OCI-LY1 (cell line): ENCODE data around the gene MOCS1.

Source experiments
- H2AFZ ChIP-seq: fragments of 200-600 bp; sonication (generic), shearing (Covaris generic); 2 replicates; pipeline ENCODE4 v1.6.0; 2014; ENCODE audit warnings: antibody characterized with exemption, mild to moderate bottlenecking, low read length
- H3F3A ChIP-seq: fragments of 200-600 bp; sonication (generic), shearing (Covaris generic); 2 replicates; pipeline ENCODE4 v1.6.0; 2014; ENCODE audit warnings: mild to moderate bottlenecking, antibody characterized with exemption, low read length, moderate library complexity; ENCODE audit not compliant: insufficient read depth
- H3K27ac ChIP-seq: fragments of 200-600 bp; sonication (generic); 2 replicates; pipeline ENCODE4 v1.5.1; 2014; ENCODE audit warnings: low read length, mixed run types, mild to moderate bottlenecking, low read depth; ENCODE audit not compliant: poor library complexity, severe bottlenecking
- H3K27me3 ChIP-seq: fragments of 200-600 bp; sonication (generic); 2 replicates; pipeline ENCODE4 v1.6.0; 2014; ENCODE audit warnings: antibody characterized with exemption, mild to moderate bottlenecking, low read length, moderate library complexity; ENCODE audit not compliant: insufficient read depth
- H3K36me3 ChIP-seq: fragments of 200-600 bp; sonication (generic); 2 replicates; pipeline ENCODE4 v1.6.1; 2014; ENCODE audit warnings: mild to moderate bottlenecking, antibody characterized with exemption, low read length, moderate library complexity, mixed read lengths; ENCODE audit not compliant: insufficient read depth
- H3K4me1 ChIP-seq: fragments of 200-600 bp; sonication (generic); 2 replicates; pipeline ENCODE4 v1.5.1; 2014; ENCODE audit warnings: mild to moderate bottlenecking, low read length, moderate library complexity; ENCODE audit not compliant: insufficient read depth, severe bottlenecking
- H3K4me2 ChIP-seq: fragments of 200-600 bp; sonication (generic), shearing (Covaris generic); 2 replicates; pipeline ENCODE4 v1.6.1; 2014; ENCODE audit warnings: low read length
- H3K4me3 ChIP-seq: fragments of 200-600 bp; sonication (generic); 2 replicates; pipeline ENCODE4 v1.5.1; 2014; ENCODE audit warnings: low read length, low read depth, mild to moderate bottlenecking, mixed read lengths; ENCODE audit not compliant: poor library complexity, severe bottlenecking
- H3K79me2 ChIP-seq: fragments of 200-600 bp; shearing (Covaris generic); 2 replicates; pipeline ENCODE4 v1.6.1; 2016; ENCODE audit warnings: mixed run types, low read length, mixed read lengths; ENCODE audit not compliant: insufficient read depth
- H3K9ac ChIP-seq: fragments of 200-600 bp; sonication (generic), shearing (Covaris generic); 2 replicates; pipeline ENCODE4 v1.6.1; 2014; ENCODE audit warnings: mild to moderate bottlenecking, low read length, mixed read lengths
- H3K9me2 ChIP-seq: fragments of 200-600 bp; sonication (generic), shearing (Covaris generic); 2 replicates; pipeline ENCODE4 v1.6.1; 2014; ENCODE audit warnings: low read depth, mild to moderate bottlenecking, low read length, mixed read lengths
- H3K9me3 ChIP-seq: fragments of 200-600 bp; shearing (Covaris generic); 2 replicates; pipeline ENCODE4 v1.6.1; 2014; ENCODE audit warnings: low read length, mixed read lengths
- H4K20me1 ChIP-seq: fragments of 200-600 bp; sonication (generic), shearing (Covaris generic); 2 replicates; pipeline ENCODE4 v1.6.0; 2016; ENCODE audit warnings: mild to moderate bottlenecking, low read length; ENCODE audit not compliant: insufficient read depth
- CTCF ChIP-seq: fragments of 200-600 bp; sonication (generic), shearing (Covaris generic); IDR thresholded peaks from 2 replicates; pipeline ENCODE4 v1.5.1; 2017; ENCODE audit warnings: mild to moderate bottlenecking, antibody characterized with exemption, low read length, moderate library complexity, mixed read lengths
- EZH2 ChIP-seq: fragments of 200-600 bp; sonication (generic), shearing (Covaris generic); IDR thresholded peaks from 2 replicates; pipeline ENCODE4 v1.8.0; 2017; ENCODE audit warnings: borderline replicate concordance, mixed run types, mild to moderate bottlenecking, antibody characterized with exemption, low read length, moderate library complexity, mixed read lengths

MOCS1 gene

DNA sequence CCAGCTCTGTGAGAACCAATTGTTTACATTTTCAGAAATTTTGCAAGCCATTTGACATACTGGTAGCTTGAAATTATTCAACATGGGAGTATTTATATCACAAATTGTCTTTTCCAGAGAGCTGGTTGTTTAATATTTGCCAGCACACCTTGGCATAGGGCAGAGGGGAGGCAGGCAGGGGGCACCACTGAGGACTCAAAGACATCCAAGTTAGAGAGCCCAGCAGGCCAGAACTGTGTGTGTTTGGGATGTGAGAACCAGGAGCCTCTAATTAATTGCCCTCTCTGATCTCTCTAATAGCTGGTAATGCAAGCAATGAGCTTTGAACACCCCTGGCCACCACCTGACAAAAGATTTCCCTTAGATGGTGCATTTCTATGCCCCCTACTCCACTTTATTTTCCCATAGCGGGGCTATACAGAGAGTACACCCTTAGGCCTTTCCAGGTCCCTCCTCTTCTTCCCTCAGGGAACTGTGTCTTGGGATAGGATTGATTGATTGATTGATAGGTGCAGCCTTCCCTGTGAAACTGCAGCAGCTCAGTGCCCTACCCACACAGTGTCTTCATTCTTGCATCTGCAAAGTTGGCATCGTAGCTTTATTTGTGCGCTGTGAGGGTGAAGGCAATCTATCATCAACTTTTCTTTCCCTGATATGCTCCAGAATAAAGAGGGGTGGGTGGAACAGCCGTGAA is 29.2 kb downstream of the MOCS1 start:
- H3K36me3 ChIP-seq = no peaks in the 10 kb centered on the region
- H4K20me1 ChIP-seq = no peaks in the 10 kb centered on the region
- H3K27ac ChIP-seq = no peak overlapping the region
- H2AFZ ChIP-seq = no peak overlapping the region
- H3K4me1 ChIP-seq = no peaks in the 10 kb centered on the region
- no peaks in the 10 kb centered on the region for H3K9me2 ChIP-seq
- TF ChIP-seq CTCF (no peak), EZH2 (no peak)
- H3K79me2 ChIP-seq = no peaks in the 10 kb centered on the region
- H3F3A ChIP-seq = no peaks in the 10 kb centered on the region
- no peaks in the 10 kb centered on the region for H3K27me3 ChIP-seq
- no peaks in the 10 kb centered on the region for H3K9me3 ChIP-seq
- no peak overlapping the region for H3K9ac ChIP-seq
- no peak overlapping the region for H3K4me3 ChIP-seq
- no peak overlapping the region for H3K4me2 ChIP-seq

GRCh38 chr6:39903656-39904055 is 30.6 kb downstream of the MOCS1 start:
- H3K4me2 ChIP-seq = no peak overlapping the region
- H3K79me2 ChIP-seq = no peaks in the 10 kb centered on the region
- no peaks in the 10 kb centered on the region for H3K27me3 ChIP-seq
- no peaks in the 10 kb centered on the region for H4K20me1 ChIP-seq
- no peaks in the 10 kb centered on the region for H3K9me2 ChIP-seq
- no peak for TF ChIP-seq EZH2
- TF ChIP-seq CTCF = no peak
- H3K9ac ChIP-seq = no peak overlapping the region
- H3K36me3 ChIP-seq = no peaks in the 10 kb centered on the region
- H3K27ac ChIP-seq = no peak overlapping the region
- no peaks in the 10 kb centered on the region for H3K9me3 ChIP-seq
- no peaks in the 10 kb centered on the region for H3K4me1 ChIP-seq
- H3F3A ChIP-seq = no peaks in the 10 kb centered on the region
- no peak overlapping the region for H2AFZ ChIP-seq
- no peak overlapping the region for H3K4me3 ChIP-seq

GRCh38 chr6:39902786-39903465 is 31.3 kb downstream of the MOCS1 start:
- TF ChIP-seq CTCF = no peak
- TF ChIP-seq EZH2 = no peak
- Histone ChIP-seq H3K4me1 (no peaks in the 10 kb centered on the region), H3K4me2 (no peak overlapping the region), H3K4me3 (no peak overlapping the region), H3K9me3 (no peaks in the 10 kb centered on the region), H3K9me2 (no peaks in the 10 kb centered on the region), H2AFZ (no peak overlapping the region), H4K20me1 (no peaks in the 10 kb centered on the region), H3K9ac (no peak overlapping the region), H3K27me3 (no peaks in the 10 kb centered on the region), H3K27ac (no peak overlapping the region), H3K36me3 (no peaks in the 10 kb centered on the region), H3F3A (no peaks in the 10 kb centered on the region), H3K79me2 (no peaks in the 10 kb centered on the region)
